ENCODE results near the gene ART1. TPM values are rescaled to one million over a fixed set of nuclear protein-coding genes. Genes with fewer than 3 reads are reported as not detected.

The ART1 gene
- total RNA-seq, 1 experiment from 2014 or later, result not detected

- Histone ChIP-seq H4K20me1 (ENCODE audit: control insufficient read depth, insufficient read depth, insufficient read length) (no peaks in the 10 kb centered on the region), H3K23me2 (ENCODE audit: insufficient read length, low read depth, low read length, poor library complexity, severe bottlenecking) (no peaks in the 10 kb centered on the region), H3K27me3 (ENCODE audit: insufficient read depth, low read length) (no peaks in the 10 kb centered on the region), H3K14ac (ENCODE audit: insufficient read depth, low read length) (no peak overlapping the region), H2BK15ac (ENCODE audit: low read depth, low read length) (no peak overlapping the region), H2BK20ac (ENCODE audit: low read depth, low read length, poor library complexity, severe bottlenecking) (no peak overlapping the region), H2BK5ac (ENCODE audit: insufficient read length, low read length) (no peak overlapping the region), H2BK120ac (ENCODE audit: low read depth, low read length, poor library complexity, severe bottlenecking) (no peak overlapping the region), H3T11ph (ENCODE audit: low read length) (no peak overlapping the region), H3K4me2 (ENCODE audit: insufficient read depth, insufficient read length, low read length) (no peak overlapping the region), H4K91ac (ENCODE audit: insufficient read length, low read depth, low read length) (no peak overlapping the region), H3K18ac (ENCODE audit: insufficient read length, low read depth, low read length) (no peak overlapping the region), H3K9ac (ENCODE audit: extremely low read depth, insufficient read length, low read length) (no peak overlapping the region), H3K23ac (ENCODE audit: insufficient read length, low read depth, low read length) (no peak overlapping the region), H3K79me2 (ENCODE audit: insufficient read depth, low read length) (no peaks in the 10 kb centered on the region), H2AK5ac (ENCODE audit: insufficient read length, low read length) (no peak overlapping the region), H3K56ac (ENCODE audit: insufficient read length, low read depth, low read length) (no peak overlapping the region), H3K79me1 (ENCODE audit: insufficient read depth, low read depth, low read length, poor library complexity, severe bottlenecking) (no peaks in the 10 kb centered on the region), H2BK12ac (ENCODE audit: insufficient read length, low read depth, low read length) (no peak overlapping the region), H3K27ac (ENCODE audit: insufficient read length, low read depth, low read length) (no peak overlapping the region), H3K4ac (ENCODE audit: low read depth, low read length) (no peak overlapping the region), H4K5ac (ENCODE audit: insufficient read length, low read depth, low read length) (no peak overlapping the region), H3K9me3 (ENCODE audit: control insufficient read depth, low read depth, low read length) (no peaks in the 10 kb centered on the region), H4K8ac (replicated peaks; ENCODE audit: insufficient read length, low read depth, low read length) (no peak overlapping the region), H2AFZ (ENCODE audit: low read length) (no peak overlapping the region), H3K4me1 (ENCODE audit: insufficient read depth, low read length) (no peaks in the 10 kb centered on the region)
- TF ChIP-seq CTCF (conservative IDR thresholded peaks at IDR 0.05), result no peak
- no peak for DNase-seq
- H3K9me3 Mint-ChIP-seq, result peaks cover 0 to 3% of the 10 kb centered on the region in 2 experiments; a peak in 2 of 5 replicates
- H3K27me3 Mint-ChIP-seq (ENCODE audit: low read depth), result peaks cover 3% of the 10 kb centered on the region; the same call in 1 of the 2 replicates
- H3K36me3 Mint-ChIP-seq (ENCODE audit: insufficient read depth in 1 of 3, low read depth in 3 of 3), result peaks cover 0 to 27% (median 1%) of the 10 kb centered on the region in 3 experiments; a peak in 3 of 7 replicates
- H3K27ac Mint-ChIP-seq, result no peak overlapping the region
- no peaks in the 10 kb centered on the region for H3K4me1 Mint-ChIP-seq
- H3K4me3 Mint-ChIP-seq, result no peak overlapping the region
These were observed 17.9 kb downstream of the ART1 start for GRCh38 chr11:3662856-3663255.
